HEK293 (cell line): ENCODE results near the gene HECA.

ENCODE experiments used
- ZEB2 ChIP-seq: fragments of 450-650 bp; formaldehyde crosslinking; IDR thresholded peaks from 2 replicates; pipeline ENCODE4 v1.5.1; 2016; ENCODE audit warnings: missing biosample characterization, missing genetic modification characterization
- TF ChIP-seq, protein P1 (sequence below): fragments of 450-650 bp; formaldehyde crosslinking; IDR thresholded peaks from 2 replicates; pipeline ENCODE4 v1.5.1; 2016; ENCODE audit warnings: missing biosample characterization, missing genetic modification characterization
- TF ChIP-seq, protein P2 (sequence below): fragments of 450-650 bp; formaldehyde crosslinking; IDR thresholded peaks from 2 replicates; pipeline ENCODE4 v1.5.1; 2016; ENCODE audit warnings: missing biosample characterization, missing genetic modification characterization
- TF ChIP-seq, protein P3 (sequence below): fragments of 450-650 bp; formaldehyde crosslinking; IDR thresholded peaks from 2 replicates; pipeline ENCODE4 v1.5.1; 2016; ENCODE audit warnings: missing biosample characterization, missing genetic modification characterization
- TF ChIP-seq, protein P4 (sequence below): fragments of 450-650 bp; formaldehyde crosslinking; IDR thresholded peaks from 2 replicates; pipeline ENCODE4 v1.5.1; 2016; ENCODE audit warnings: missing biosample characterization, missing genetic modification characterization, low read depth
- TF ChIP-seq, protein P5 (sequence below): sonication (generic); formaldehyde crosslinking; IDR thresholded peaks from 2 replicates; pipeline ENCODE4 v1.8.1; 2022; ENCODE audit warnings: mild to moderate bottlenecking, moderate library complexity, missing genetic modification reagents

DNA sequence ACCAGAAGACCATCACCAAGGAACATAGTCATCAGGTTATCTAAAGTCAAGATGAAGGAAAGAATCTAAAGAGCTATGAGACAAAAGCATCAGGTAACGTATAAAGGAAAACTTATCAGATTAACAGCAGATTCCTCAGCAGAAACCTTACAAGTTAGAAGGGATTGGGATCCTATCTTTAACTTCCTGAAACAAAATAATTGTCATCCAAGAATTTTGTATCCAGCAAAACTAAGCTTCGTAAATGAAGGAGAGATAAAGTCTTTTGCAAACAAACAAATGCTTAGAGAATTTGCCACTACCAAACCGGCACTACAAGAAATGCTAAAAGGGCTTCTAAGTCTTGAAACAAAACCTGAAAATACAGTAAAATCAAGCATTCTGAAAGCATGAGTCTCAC, 71.0 kb downstream of the HECA start:
- TF ChIP-seq, protein P1, sequence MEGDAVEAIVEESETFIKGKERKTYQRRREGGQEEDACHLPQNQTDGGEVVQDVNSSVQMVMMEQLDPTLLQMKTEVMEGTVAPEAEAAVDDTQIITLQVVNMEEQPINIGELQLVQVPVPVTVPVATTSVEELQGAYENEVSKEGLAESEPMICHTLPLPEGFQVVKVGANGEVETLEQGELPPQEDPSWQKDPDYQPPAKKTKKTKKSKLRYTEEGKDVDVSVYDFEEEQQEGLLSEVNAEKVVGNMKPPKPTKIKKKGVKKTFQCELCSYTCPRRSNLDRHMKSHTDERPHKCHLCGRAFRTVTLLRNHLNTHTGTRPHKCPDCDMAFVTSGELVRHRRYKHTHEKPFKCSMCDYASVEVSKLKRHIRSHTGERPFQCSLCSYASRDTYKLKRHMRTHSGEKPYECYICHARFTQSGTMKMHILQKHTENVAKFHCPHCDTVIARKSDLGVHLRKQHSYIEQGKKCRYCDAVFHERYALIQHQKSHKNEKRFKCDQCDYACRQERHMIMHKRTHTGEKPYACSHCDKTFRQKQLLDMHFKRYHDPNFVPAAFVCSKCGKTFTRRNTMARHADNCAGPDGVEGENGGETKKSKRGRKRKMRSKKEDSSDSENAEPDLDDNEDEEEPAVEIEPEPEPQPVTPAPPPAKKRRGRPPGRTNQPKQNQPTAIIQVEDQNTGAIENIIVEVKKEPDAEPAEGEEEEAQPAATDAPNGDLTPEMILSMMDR (tag by site-specific recombination): no peak
- TF ChIP-seq ZEB2: no peak
- TF ChIP-seq, protein P2, sequence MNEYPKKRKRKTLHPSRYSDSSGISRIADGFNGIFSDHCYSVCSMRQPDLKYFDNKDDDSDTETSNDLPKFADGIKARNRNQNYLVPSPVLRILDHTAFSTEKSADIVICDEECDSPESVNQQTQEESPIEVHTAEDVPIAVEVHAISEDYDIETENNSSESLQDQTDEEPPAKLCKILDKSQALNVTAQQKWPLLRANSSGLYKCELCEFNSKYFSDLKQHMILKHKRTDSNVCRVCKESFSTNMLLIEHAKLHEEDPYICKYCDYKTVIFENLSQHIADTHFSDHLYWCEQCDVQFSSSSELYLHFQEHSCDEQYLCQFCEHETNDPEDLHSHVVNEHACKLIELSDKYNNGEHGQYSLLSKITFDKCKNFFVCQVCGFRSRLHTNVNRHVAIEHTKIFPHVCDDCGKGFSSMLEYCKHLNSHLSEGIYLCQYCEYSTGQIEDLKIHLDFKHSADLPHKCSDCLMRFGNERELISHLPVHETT (tag by site-specific recombination): no peak
- TF ChIP-seq, protein P3, sequence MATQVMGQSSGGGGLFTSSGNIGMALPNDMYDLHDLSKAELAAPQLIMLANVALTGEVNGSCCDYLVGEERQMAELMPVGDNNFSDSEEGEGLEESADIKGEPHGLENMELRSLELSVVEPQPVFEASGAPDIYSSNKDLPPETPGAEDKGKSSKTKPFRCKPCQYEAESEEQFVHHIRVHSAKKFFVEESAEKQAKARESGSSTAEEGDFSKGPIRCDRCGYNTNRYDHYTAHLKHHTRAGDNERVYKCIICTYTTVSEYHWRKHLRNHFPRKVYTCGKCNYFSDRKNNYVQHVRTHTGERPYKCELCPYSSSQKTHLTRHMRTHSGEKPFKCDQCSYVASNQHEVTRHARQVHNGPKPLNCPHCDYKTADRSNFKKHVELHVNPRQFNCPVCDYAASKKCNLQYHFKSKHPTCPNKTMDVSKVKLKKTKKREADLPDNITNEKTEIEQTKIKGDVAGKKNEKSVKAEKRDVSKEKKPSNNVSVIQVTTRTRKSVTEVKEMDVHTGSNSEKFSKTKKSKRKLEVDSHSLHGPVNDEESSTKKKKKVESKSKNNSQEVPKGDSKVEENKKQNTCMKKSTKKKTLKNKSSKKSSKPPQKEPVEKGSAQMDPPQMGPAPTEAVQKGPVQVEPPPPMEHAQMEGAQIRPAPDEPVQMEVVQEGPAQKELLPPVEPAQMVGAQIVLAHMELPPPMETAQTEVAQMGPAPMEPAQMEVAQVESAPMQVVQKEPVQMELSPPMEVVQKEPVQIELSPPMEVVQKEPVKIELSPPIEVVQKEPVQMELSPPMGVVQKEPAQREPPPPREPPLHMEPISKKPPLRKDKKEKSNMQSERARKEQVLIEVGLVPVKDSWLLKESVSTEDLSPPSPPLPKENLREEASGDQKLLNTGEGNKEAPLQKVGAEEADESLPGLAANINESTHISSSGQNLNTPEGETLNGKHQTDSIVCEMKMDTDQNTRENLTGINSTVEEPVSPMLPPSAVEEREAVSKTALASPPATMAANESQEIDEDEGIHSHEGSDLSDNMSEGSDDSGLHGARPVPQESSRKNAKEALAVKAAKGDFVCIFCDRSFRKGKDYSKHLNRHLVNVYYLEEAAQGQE: no peak
- TF ChIP-seq, protein P4, sequence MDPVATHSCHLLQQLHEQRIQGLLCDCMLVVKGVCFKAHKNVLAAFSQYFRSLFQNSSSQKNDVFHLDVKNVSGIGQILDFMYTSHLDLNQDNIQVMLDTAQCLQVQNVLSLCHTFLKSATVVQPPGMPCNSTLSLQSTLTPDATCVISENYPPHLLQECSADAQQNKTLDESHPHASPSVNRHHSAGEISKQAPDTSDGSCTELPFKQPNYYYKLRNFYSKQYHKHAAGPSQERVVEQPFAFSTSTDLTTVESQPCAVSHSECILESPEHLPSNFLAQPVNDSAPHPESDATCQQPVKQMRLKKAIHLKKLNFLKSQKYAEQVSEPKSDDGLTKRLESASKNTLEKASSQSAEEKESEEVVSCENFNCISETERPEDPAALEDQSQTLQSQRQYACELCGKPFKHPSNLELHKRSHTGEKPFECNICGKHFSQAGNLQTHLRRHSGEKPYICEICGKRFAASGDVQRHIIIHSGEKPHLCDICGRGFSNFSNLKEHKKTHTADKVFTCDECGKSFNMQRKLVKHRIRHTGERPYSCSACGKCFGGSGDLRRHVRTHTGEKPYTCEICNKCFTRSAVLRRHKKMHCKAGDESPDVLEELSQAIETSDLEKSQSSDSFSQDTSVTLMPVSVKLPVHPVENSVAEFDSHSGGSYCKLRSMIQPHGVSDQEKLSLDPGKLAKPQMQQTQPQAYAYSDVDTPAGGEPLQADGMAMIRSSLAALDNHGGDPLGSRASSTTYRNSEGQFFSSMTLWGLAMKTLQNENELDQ (tag by site-specific recombination): no peak
- TF ChIP-seq, protein P5, sequence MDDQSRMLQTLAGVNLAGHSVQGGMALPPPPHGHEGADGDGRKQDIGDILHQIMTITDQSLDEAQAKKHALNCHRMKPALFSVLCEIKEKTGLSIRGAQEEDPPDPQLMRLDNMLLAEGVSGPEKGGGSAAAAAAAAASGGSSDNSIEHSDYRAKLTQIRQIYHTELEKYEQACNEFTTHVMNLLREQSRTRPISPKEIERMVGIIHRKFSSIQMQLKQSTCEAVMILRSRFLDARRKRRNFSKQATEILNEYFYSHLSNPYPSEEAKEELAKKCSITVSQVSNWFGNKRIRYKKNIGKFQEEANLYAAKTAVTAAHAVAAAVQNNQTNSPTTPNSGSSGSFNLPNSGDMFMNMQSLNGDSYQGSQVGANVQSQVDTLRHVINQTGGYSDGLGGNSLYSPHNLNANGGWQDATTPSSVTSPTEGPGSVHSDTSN: no peak
